Nephron progenitor cell (in vitro differentiated cells): ENCODE results near the gene ANKZF1.

Experiments
- DNase-seq: peaks from one replicate; pipeline ENCODE4 v3.0.0; 2021
- H3K27ac Mint-ChIP-seq: 2 replicates; pipeline ENCODE4 v1.8.0; 2021; ENCODE audit warnings: mild to moderate bottlenecking, moderate library complexity, mixed read lengths
- H3K27me3 Mint-ChIP-seq: 2 replicates; pipeline ENCODE4 v1.8.0; 2021; ENCODE audit warnings: mild to moderate bottlenecking, low read depth, mixed read lengths; ENCODE audit not compliant: poor library complexity
- H3K36me3 Mint-ChIP-seq: 2 replicates; pipeline ENCODE4 v1.8.0; 2021; ENCODE audit warnings: low read depth, mixed read lengths
- H3K4me1 Mint-ChIP-seq: 2 replicates; pipeline ENCODE4 v1.8.0; 2021; ENCODE audit warnings: mixed read lengths
- H3K4me3 Mint-ChIP-seq: 2 replicates; pipeline ENCODE4 v1.8.0; 2021; ENCODE audit warnings: mild to moderate bottlenecking, moderate library complexity, mixed read lengths
- H3K9me3 Mint-ChIP-seq: 2 replicates; pipeline ENCODE4 v1.8.0; 2021; ENCODE audit warnings: mild to moderate bottlenecking, moderate library complexity, mixed read lengths
- CTCF ChIP-seq: fragments of 200-600 bp; sonication (generic); IDR thresholded peaks from 2 replicates; pipeline ENCODE4 v1.5.0; 2021; ENCODE audit warnings: antibody characterized with exemption

Gene ANKZF1

GRCh38 chr2:219271021-219271420, 41.4 kb downstream of the ANKZF1 start:
- Mint-ChIP-seq H3K36me3 (no peaks in the 10 kb centered on the region), H3K9me3 (no peaks in the 10 kb centered on the region), H3K4me3 (no peak overlapping the region), H3K4me1 (peaks cover 9% of the 10 kb centered on the region), H3K27ac (no peak overlapping the region), H3K27me3 (peaks cover 40% of the 10 kb centered on the region)
- TF ChIP-seq CTCF: no peak
- DNase-seq: no peak

- Mint-ChIP-seq H3K9me3 (no peaks in the 10 kb centered on the region), H3K27ac (no peak overlapping the region), H3K4me1 (peaks cover 11% of the 10 kb centered on the region), H3K36me3 (no peaks in the 10 kb centered on the region), H3K4me3 (no peak overlapping the region), H3K27me3 (peaks cover 40% of the 10 kb centered on the region)
- no peak for DNase-seq
- no peak for TF ChIP-seq CTCF
Measured at GRCh38 chr2:219272356-219272755, 42.8 kb downstream of the ANKZF1 start.

DNA sequence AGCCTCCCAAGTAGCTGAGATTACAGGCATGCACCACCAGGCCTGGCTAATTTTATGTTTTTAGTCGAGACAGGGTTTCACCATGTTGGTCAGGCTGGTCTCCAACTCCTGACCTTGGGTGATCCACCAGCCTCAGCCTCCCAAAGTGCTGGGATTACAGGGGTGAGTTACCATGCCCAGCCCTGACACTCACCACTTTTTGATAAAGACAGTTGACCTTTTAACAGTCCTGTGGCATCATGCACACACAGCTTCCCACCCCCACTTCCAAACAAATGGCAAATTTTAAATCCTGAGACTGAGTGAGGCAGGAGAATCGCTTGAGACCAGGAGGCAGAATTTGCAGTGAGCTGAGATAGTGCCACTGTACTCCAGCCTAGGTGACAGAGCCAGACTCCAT, 43.4 kb downstream of the ANKZF1 start:
- no peak for DNase-seq
- H3K9me3 Mint-ChIP-seq: no peaks in the 10 kb centered on the region
- H3K4me3 Mint-ChIP-seq: no peak overlapping the region
- H3K27ac Mint-ChIP-seq: no peak overlapping the region
- H3K36me3 Mint-ChIP-seq: no peaks in the 10 kb centered on the region
- no peak for TF ChIP-seq CTCF
- H3K4me1 Mint-ChIP-seq: peaks cover 17% of the 10 kb centered on the region
- peaks cover 39% of the 10 kb centered on the region for H3K27me3 Mint-ChIP-seq

DNA sequence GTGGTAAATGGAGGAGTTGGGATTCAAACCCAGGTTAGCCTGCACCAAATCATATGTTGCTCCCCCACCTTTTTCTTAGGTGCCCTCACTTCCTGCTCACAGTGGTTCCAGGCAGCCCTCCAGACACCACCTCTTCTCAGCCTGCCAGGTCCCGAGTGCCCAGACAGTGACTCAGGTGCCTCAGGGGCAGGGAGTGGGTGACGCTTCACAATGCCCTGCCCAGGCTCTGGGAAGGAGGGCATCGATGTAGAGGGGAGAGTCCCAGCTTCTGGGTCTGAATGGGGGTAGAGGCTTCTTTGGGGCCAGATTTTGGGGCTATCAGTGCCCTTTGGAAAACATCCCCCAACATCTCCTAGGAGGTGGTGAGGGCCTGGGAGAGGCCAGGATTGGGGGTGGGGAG, 44.3 kb downstream of the ANKZF1 start:
- peaks cover 27% of the 10 kb centered on the region for H3K4me1 Mint-ChIP-seq
- no peak overlapping the region for H3K4me3 Mint-ChIP-seq
- peaks cover 29% of the 10 kb centered on the region for H3K27me3 Mint-ChIP-seq
- no peak overlapping the region for H3K27ac Mint-ChIP-seq
- DNase-seq: no peak
- no peak for TF ChIP-seq CTCF
- no peaks in the 10 kb centered on the region for H3K36me3 Mint-ChIP-seq
- H3K9me3 Mint-ChIP-seq: no peaks in the 10 kb centered on the region

- peaks cover 24% of the 10 kb centered on the region for H3K27me3 Mint-ChIP-seq
- TF ChIP-seq CTCF: no peak
- H3K36me3 Mint-ChIP-seq: no peaks in the 10 kb centered on the region
- no peak overlapping the region for H3K27ac Mint-ChIP-seq
- no peaks in the 10 kb centered on the region for H3K9me3 Mint-ChIP-seq
- H3K4me1 Mint-ChIP-seq: peaks cover 29% of the 10 kb centered on the region
- DNase-seq: no peak
- H3K4me3 Mint-ChIP-seq: no peak overlapping the region
Measured at GRCh38 chr2:219274361-219274921, 44.8 kb downstream of the ANKZF1 start.
